HL-60 (cell line): ENCODE results near the gene TGM5.

Source experiments
- GABPA ChIP-seq: IDR thresholded peaks from 2 replicates; pipeline ENCODE4 v1.6.1; 2012; ENCODE audit warnings: low read depth
- TF ChIP-seq, protein P1 (sequence below): IDR thresholded peaks from one replicate; pipeline ENCODE4 v1.5.1; 2011; ENCODE audit warnings: low read length, control low read depth, inconsistent platforms; ENCODE audit not compliant: insufficient read depth

DNA sequence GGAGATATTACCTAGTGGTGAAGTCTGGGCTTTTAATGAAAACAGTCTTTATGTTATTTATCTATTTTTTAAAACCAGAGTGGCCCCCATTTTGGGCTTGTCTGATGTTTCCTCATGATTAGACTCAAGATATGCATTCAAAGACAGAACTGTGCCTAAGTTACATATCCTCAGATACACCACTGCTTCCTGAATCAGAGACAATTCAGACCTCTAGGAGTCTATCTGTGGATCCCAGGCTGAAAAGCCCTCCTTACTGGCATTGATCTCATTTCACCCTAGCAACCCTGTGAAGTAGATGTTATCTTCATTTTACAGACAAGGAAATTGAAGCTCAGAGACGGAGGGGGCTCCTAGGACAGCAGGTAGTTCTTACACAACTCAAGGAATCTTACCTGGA is 16.8 kb upstream of the TGM5 start:
- TF ChIP-seq, protein P1, sequence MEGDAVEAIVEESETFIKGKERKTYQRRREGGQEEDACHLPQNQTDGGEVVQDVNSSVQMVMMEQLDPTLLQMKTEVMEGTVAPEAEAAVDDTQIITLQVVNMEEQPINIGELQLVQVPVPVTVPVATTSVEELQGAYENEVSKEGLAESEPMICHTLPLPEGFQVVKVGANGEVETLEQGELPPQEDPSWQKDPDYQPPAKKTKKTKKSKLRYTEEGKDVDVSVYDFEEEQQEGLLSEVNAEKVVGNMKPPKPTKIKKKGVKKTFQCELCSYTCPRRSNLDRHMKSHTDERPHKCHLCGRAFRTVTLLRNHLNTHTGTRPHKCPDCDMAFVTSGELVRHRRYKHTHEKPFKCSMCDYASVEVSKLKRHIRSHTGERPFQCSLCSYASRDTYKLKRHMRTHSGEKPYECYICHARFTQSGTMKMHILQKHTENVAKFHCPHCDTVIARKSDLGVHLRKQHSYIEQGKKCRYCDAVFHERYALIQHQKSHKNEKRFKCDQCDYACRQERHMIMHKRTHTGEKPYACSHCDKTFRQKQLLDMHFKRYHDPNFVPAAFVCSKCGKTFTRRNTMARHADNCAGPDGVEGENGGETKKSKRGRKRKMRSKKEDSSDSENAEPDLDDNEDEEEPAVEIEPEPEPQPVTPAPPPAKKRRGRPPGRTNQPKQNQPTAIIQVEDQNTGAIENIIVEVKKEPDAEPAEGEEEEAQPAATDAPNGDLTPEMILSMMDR: no peak
- no peak for TF ChIP-seq GABPA
